Neural cell (in vitro differentiated cells): ENCODE measurements around the gene SLC34A1.

Experiments used
- EZH2 ChIP-seq: fragments of 200-600, 300-800 bp; shearing (Covaris generic), sonication (generic); IDR thresholded peaks from 2 replicates; pipeline ENCODE4 v1.6.1; 2014; ENCODE audit warnings: antibody characterized with exemption, low read length, borderline replicate concordance, mild to moderate bottlenecking; ENCODE audit not compliant: insufficient read depth, poor library complexity, severe bottlenecking
- TAF1 ChIP-seq: IDR thresholded peaks from 2 replicates; pipeline ENCODE4 v1.6.1; 2012; ENCODE audit warnings: low read depth
- TF ChIP-seq, protein P1 (sequence below): fragments of 450-650 bp; IDR thresholded peaks from 2 replicates; pipeline ENCODE4 v1.5.1; 2014; ENCODE audit warnings: antibody characterized with exemption, mild to moderate bottlenecking, moderate library complexity; ENCODE audit not compliant: poor library complexity, severe bottlenecking

DNA sequence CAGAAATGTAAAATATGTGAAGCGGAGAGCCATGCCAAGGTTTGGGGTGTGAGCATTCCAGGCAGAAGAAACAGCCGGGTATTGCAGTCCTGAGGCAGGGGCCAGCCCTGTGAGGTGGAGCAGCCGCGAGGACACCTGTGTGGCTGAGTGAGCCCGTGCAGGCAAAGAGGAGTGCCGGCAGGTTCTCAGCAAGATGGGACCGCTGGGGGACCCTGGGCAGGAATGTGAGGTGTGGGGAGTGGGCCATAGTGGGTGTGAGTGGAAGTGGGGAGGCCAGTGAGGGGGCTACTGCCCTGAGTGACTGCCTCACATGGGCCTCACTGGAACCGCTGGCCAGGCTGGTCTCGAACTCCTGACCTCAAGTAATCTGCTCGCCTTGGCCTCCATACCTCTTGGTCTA, 54.2 kb downstream of the SLC34A1 start:
- TF ChIP-seq, protein P1, sequence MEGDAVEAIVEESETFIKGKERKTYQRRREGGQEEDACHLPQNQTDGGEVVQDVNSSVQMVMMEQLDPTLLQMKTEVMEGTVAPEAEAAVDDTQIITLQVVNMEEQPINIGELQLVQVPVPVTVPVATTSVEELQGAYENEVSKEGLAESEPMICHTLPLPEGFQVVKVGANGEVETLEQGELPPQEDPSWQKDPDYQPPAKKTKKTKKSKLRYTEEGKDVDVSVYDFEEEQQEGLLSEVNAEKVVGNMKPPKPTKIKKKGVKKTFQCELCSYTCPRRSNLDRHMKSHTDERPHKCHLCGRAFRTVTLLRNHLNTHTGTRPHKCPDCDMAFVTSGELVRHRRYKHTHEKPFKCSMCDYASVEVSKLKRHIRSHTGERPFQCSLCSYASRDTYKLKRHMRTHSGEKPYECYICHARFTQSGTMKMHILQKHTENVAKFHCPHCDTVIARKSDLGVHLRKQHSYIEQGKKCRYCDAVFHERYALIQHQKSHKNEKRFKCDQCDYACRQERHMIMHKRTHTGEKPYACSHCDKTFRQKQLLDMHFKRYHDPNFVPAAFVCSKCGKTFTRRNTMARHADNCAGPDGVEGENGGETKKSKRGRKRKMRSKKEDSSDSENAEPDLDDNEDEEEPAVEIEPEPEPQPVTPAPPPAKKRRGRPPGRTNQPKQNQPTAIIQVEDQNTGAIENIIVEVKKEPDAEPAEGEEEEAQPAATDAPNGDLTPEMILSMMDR, result no peak
- TF ChIP-seq TAF1, result no peak
- no peak for TF ChIP-seq EZH2
